H1 (cell line): Measurements from ENCODE around the gene ELAVL1. TPM values are rescaled to one million over a fixed set of nuclear protein-coding genes. Genes with fewer than 3 reads are reported as not detected.

Experiments
- CTCF ChIA-PET: fragments of 300-600 bp; sonication (Branson Sonifier 250); formaldehyde crosslinking; loops from one replicate; lab custom pipeline; 2021; ENCODE audit not compliant: partially characterized antibody; lab: Charles Lee
- POLR2A ChIA-PET: fragments of 300-600 bp; sonication (Branson Sonifier 250); formaldehyde crosslinking; loops from one replicate; lab custom pipeline; 2021; ENCODE audit warnings: inconsistent platforms; ENCODE audit not compliant: partially characterized antibody; lab: Charles Lee
- DNase-seq, 2 experiments: peaks; one replicate each; pipeline versions ENCODE4 v3.0.0 to v3.0.0-alpha.2; 2010 to 2022; ENCODE audit warnings: low spot score in 2 of 2, low read depth in 1 of 2, mixed read lengths in 1 of 2
- FAIRE-seq: peaks from 2 replicates; lab custom pipeline; 2011; peaks lifted over from hg19 to GRCh38; lab: Jason Lieb, UNC
- H2AFZ ChIP-seq: 2 replicates; pipeline ENCODE4 v1.8.1; 2012; ENCODE audit warnings: low read length, inconsistent platforms
- H2AK5ac ChIP-seq: 2 replicates; pipeline ENCODE4 v1.6.1; 2013; ENCODE audit warnings: low read depth, low read length
- H2BK120ac ChIP-seq: replicated peaks from 2 replicates; pipeline ENCODE3; 2013; ENCODE audit warnings: low read depth, low read length, inconsistent platforms
- H2BK12ac ChIP-seq: 2 replicates; pipeline ENCODE4 v1.6.1; 2013; ENCODE audit warnings: low read depth, low read length
- H2BK15ac ChIP-seq: 2 replicates; pipeline ENCODE4 v1.6.1; 2013; ENCODE audit warnings: low read length
- H2BK20ac ChIP-seq: 2 replicates; pipeline ENCODE4 v1.6.1; 2013; ENCODE audit warnings: low read length
- H2BK5ac ChIP-seq: 2 replicates; pipeline ENCODE4 v1.6.1; 2013; ENCODE audit warnings: low read depth, low read length
- H3K14ac ChIP-seq: 2 replicates; pipeline ENCODE4 v1.6.1; 2013; ENCODE audit warnings: inconsistent platforms; ENCODE audit not compliant: insufficient read length
- H3K18ac ChIP-seq: 2 replicates; pipeline ENCODE4 v1.6.1; 2013; ENCODE audit warnings: low read length; ENCODE audit errors: extremely low read depth
- H3K23ac ChIP-seq: 2 replicates; pipeline ENCODE4 v1.6.1; 2013; ENCODE audit warnings: inconsistent platforms; ENCODE audit not compliant: insufficient read length
- H3K23me2 ChIP-seq: 2 replicates; pipeline ENCODE4 v1.6.1; 2013; ENCODE audit warnings: low read depth, low read length
- H3K27ac ChIP-seq: 2 replicates; pipeline ENCODE4 v1.6.1; 2011; ENCODE audit warnings: low read depth, low read length, inconsistent platforms
- H3K27me3 ChIP-seq, 4 experiments: replicated peaks in 1 of 4; 1 replicate in 1 of 4; 2 replicates in 3 of 4; pipeline versions ENCODE4 v1.6.1 to v1.8.1; 2011 to 2013; ENCODE audit warnings: low read length in 3 of 4, mild to moderate bottlenecking in 3 of 4, inconsistent platforms in 2 of 4, mixed read lengths in 2 of 4, moderate library complexity in 1 of 4; ENCODE audit not compliant: control insufficient read depth in 3 of 4, insufficient read depth in 3 of 4; ENCODE audit errors: extremely low read depth in 1 of 4
- H3K36me3 ChIP-seq, 4 experiments: 2 replicates each; pipeline versions ENCODE4 v1.6.1 to v1.8.1; 2011 to 2013; ENCODE audit warnings: mild to moderate bottlenecking in 4 of 4, low read length in 3 of 4, moderate library complexity in 2 of 4, control low read depth in 1 of 4, inconsistent platforms in 1 of 4; ENCODE audit not compliant: insufficient read depth in 4 of 4, control insufficient read depth in 2 of 4
- H3K4ac ChIP-seq: replicated peaks from 2 replicates; pipeline ENCODE3; 2013; ENCODE audit warnings: low read length, low read depth, mixed read lengths, inconsistent platforms; ENCODE audit not compliant: insufficient read length
- H3K4me1 ChIP-seq, 4 experiments: replicated peaks in 1 of 4; 1 replicate in 1 of 4; 2 replicates in 3 of 4; pipeline versions ENCODE4 v1.6.1 to v1.8.1; 2011 to 2013; ENCODE audit warnings: low read length in 3 of 4, inconsistent platforms in 2 of 4, mixed read lengths in 1 of 4; ENCODE audit not compliant: insufficient read depth in 4 of 4, control insufficient read depth in 3 of 4
- H3K4me2 ChIP-seq, 2 experiments: 2 replicates each; pipeline versions ENCODE4 v1.6.1 to v1.8.1; 2011 to 2013; ENCODE audit warnings: low read depth in 2 of 2, low read length in 2 of 2, control low read depth in 1 of 2, inconsistent platforms in 1 of 2, mild to moderate bottlenecking in 1 of 2; ENCODE audit not compliant: insufficient read depth in 1 of 2
- H3K4me3 ChIP-seq, 4 experiments: fragments of 200-600, 300-600 bp in 1 of 4; sonication (generic), shearing (Covaris generic), sonication (Bioruptor Twin) in 1 of 4; 2 replicates each; pipeline versions ENCODE4 v1.5.1 to v1.8.1; 2011 to 2016; ENCODE audit warnings: low read length in 4 of 4, low read depth in 3 of 4, control low read depth in 2 of 4, inconsistent platforms in 2 of 4, mild to moderate bottlenecking in 2 of 4, mixed read lengths in 1 of 4, moderate library complexity in 1 of 4; ENCODE audit not compliant: insufficient read depth in 2 of 4; ENCODE audit errors: extremely low read depth in 1 of 4
- H3K56ac ChIP-seq: replicated peaks from 2 replicates; pipeline ENCODE3; 2013; ENCODE audit warnings: low read depth, mild to moderate bottlenecking, mixed read lengths, low read length, inconsistent platforms; ENCODE audit not compliant: insufficient read length
- H3K79me1 ChIP-seq: 2 replicates; pipeline ENCODE4 v1.6.1; 2013; ENCODE audit warnings: low read depth, low read length, control low read depth
- H3K79me2 ChIP-seq, 2 experiments: 2 replicates each; pipeline versions ENCODE4 v1.6.1 to v1.8.1; 2012 to 2013; ENCODE audit warnings: low read length in 2 of 2, mild to moderate bottlenecking in 2 of 2, inconsistent platforms in 1 of 2; ENCODE audit not compliant: insufficient read depth in 2 of 2, control insufficient read depth in 1 of 2
- H3K9ac ChIP-seq, 4 experiments: replicated peaks in 1 of 4; 1 replicate in 1 of 4; 2 replicates in 3 of 4; pipeline versions ENCODE4 v1.6.1 to v1.8.1; 2011 to 2013; ENCODE audit warnings: low read depth in 3 of 4, low read length in 3 of 4, control low read depth in 2 of 4, mild to moderate bottlenecking in 2 of 4, moderate library complexity in 2 of 4, inconsistent platforms in 1 of 4; ENCODE audit errors: extremely low read depth in 1 of 4
- H3K9me3 ChIP-seq, 2 experiments: 2 replicates each; pipeline versions ENCODE4 v1.6.1 to v1.8.1; 2012 to 2013; ENCODE audit warnings: mild to moderate bottlenecking in 2 of 2, moderate library complexity in 2 of 2, control low read depth in 1 of 2, inconsistent platforms in 1 of 2, low read depth in 1 of 2, low read length in 1 of 2, mixed read lengths in 1 of 2; ENCODE audit not compliant: insufficient read depth in 2 of 2
- H4K20me1 ChIP-seq, 2 experiments: replicated peaks in 1 of 2; 2 replicates each; pipeline versions ENCODE3 to v1.8.1; 2011 to 2013; ENCODE audit warnings: inconsistent platforms in 2 of 2, low read length in 2 of 2, mild to moderate bottlenecking in 1 of 2; ENCODE audit not compliant: insufficient read depth in 2 of 2, control insufficient read depth in 1 of 2
- H4K5ac ChIP-seq: 2 replicates; pipeline ENCODE4 v1.6.1; 2013; ENCODE audit warnings: low read length, low read depth, mixed read lengths, inconsistent platforms; ENCODE audit not compliant: insufficient read length
- H4K8ac ChIP-seq: 2 replicates; pipeline ENCODE4 v1.8.0; 2013; ENCODE audit warnings: mild to moderate bottlenecking, moderate library complexity, low read length, inconsistent platforms; ENCODE audit not compliant: insufficient read depth; ENCODE audit errors: extremely low read depth
- H4K91ac ChIP-seq: replicated peaks from 2 replicates; pipeline ENCODE3; 2013; ENCODE audit warnings: low read length, mixed read lengths, inconsistent platforms; ENCODE audit not compliant: insufficient read length
- CBX5 ChIP-seq: fragments of 300-800, 300-1000 bp; sonication (generic); IDR thresholded peaks from 2 replicates; pipeline ENCODE4 v1.7.1; 2016; ENCODE audit warnings: antibody characterized with exemption, low read length, low read depth
- CREB1 ChIP-seq: IDR thresholded peaks from 2 replicates; pipeline ENCODE4 v1.6.1; 2012; ENCODE audit warnings: inconsistent platforms
- EGR1 ChIP-seq: IDR thresholded peaks from 2 replicates; pipeline ENCODE4 v1.6.1; 2011; ENCODE audit warnings: low read depth, low read length, borderline replicate concordance
- GABPA ChIP-seq: IDR thresholded peaks from 2 replicates; pipeline ENCODE4 v1.6.1; 2011; ENCODE audit warnings: mild to moderate bottlenecking, low read length, moderate library complexity, borderline replicate concordance; ENCODE audit not compliant: insufficient read depth
- GTF2F1 ChIP-seq: IDR thresholded peaks from 2 replicates; pipeline ENCODE4 v1.6.1; 2012; ENCODE audit warnings: low read depth, low read length, improper control_type of control experiment, borderline replicate concordance
- NANOG ChIP-seq: IDR thresholded peaks from 2 replicates; pipeline ENCODE4 v1.6.1; 2011; ENCODE audit warnings: low read length, low read depth, mild to moderate bottlenecking, inconsistent platforms; ENCODE audit not compliant: insufficient read depth, poor library complexity, severe bottlenecking
- SIRT6 ChIP-seq: IDR thresholded peaks from one replicate; pipeline ENCODE4 v1.7.1; 2012; ENCODE audit warnings: low read length, inconsistent platforms
- TAF1 ChIP-seq: IDR thresholded peaks from 2 replicates; pipeline ENCODE4 v1.6.1; 2011; ENCODE audit warnings: mild to moderate bottlenecking, low read depth, low read length
- YY1 ChIP-seq: IDR thresholded peaks from 2 replicates; pipeline ENCODE4 v1.6.1; 2011; ENCODE audit warnings: low read depth, mild to moderate bottlenecking, low read length
- whole genome bisulfite sequencing, 2 experiments: shearing (Covaris generic) in 1 of 2; methylation state at CpG; one replicate each; pipeline versions ENCODE4 v1.1.6 to v1.1.7; 2013 to 2015; ENCODE audit warnings: low lambda C conversion rate in 2 of 2, mixed read lengths in 2 of 2, inconsistent platforms in 1 of 2, low coverage in 1 of 2, missing lambda C conversion rate in 1 of 2; ENCODE audit not compliant: insufficient replicate concordance in 2 of 2, insufficient coverage in 1 of 2, insufficient read length in 1 of 2; ENCODE audit errors: extremely low coverage in 1 of 2, missing lambda C conversion rate in 1 of 2; 5-methylcytosine and 5-hydroxymethylcytosine counted together
- polyA plus RNA-seq, 7 experiments: library from polyadenylated mRNA; depleted of rRNA in 3 of 7; stranded (reverse) in 5 of 7; unstranded in 2 of 7; fragments of >200 nt in 5 of 7; fragments of 200-250 nt in 2 of 7; gene quantifications; 1 replicate in 5 of 7; 2 replicates in 1 of 7; 4 replicates in 1 of 7; pipeline versions ENCODE4 v1.2.1 to v1.2.3, GENCODE V29; 2011 to 2013; ENCODE audit warnings: missing spikeins in 2 of 7, mixed read lengths in 2 of 7
- total RNA-seq: library from RNA; stranded (reverse); fragmentation: NEBNext Ultra II Directional; extraction: Animal tissue kit (Norgen Biotek cat#: 25700); gene quantifications from 2 replicates; pipeline ENCODE4 v1.2.1, GENCODE V29; 2021
- TF ChIP-seq, protein P1 (sequence below): IDR thresholded peaks from 2 replicates; pipeline ENCODE4 v1.6.1; 2012; ENCODE audit warnings: inconsistent platforms
- TF ChIP-seq, protein P2 (sequence below): IDR thresholded peaks from 2 replicates; pipeline ENCODE4 v1.6.1; 2011; ENCODE audit warnings: low read depth, mild to moderate bottlenecking, low read length; ENCODE audit not compliant: insufficient read depth

ELAVL1 gene
- total and polyA plus RNA-seq, 2 of the 8 experiments (the other 6 are each of a cell fraction or from before 2014, with no cell fraction given): 56.7 to 163 TPM

DNA sequence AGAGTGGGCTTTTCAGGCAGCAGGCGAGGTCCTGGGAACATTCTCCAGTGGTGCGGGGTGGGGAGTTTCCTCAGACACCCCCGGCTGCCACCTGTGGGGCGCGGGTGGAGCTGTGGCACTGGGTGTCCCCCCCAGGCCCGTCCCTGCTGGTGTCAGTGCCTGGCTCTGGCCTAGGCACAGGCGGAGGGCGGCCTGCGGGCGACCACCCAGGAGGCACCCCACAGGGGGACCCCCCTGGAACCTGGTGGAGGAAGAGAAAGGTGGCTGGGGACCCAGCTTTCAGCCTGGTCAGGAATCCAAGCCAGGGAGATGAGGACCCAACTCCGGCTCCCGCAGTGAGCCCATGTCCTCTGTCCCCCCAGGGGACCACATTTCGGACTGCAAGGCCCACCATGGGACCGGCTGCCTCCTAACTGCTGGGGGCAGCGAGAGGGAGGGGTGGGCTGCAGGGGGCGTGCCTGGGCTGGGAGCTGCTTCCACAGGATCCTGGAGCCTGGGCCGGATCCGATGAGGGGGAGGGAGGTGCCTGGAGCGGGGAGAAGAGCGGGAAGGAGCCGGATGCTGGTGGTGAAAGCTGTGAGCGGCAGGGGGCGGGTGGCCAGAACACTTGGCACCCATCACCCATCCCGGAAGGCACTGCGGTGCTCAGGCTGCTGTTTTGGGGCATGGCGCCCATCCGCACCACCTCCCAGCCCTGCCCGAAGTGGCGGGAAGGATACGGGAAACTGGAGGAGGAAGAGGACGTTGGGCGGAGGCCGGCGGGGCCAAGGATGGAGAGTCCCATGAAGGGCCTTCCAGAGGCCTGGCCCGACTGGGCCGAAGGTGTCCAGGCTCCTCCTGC lies 74.0 kb downstream of the ELAVL1 start:
- Histone ChIP-seq H2BK120ac (no peak overlapping the region), H3K14ac (no peak overlapping the region), H3K23ac (no peak overlapping the region), H3K9ac (no peak overlapping the region), H2AK5ac (no peak overlapping the region), H3K27ac (no peak overlapping the region), H2BK20ac (no peak overlapping the region), H3K79me1 (no peaks in the 10 kb centered on the region), H3K4ac (no peak overlapping the region), H4K5ac (no peak overlapping the region), H3K27me3 (no peaks in the 10 kb centered on the region), H2AFZ (no peak overlapping the region), H3K4me2 (no peak overlapping the region), H3K23me2 (no peaks in the 10 kb centered on the region; the same call in 1 of the 2 replicates), H3K4me1 (peaks cover 0 to 1% (median 0%) of the 10 kb centered on the region in 4 experiments; a peak in 1 of 7 replicates), H3K36me3 (peaks cover 25 to 59% (median 47%) of the 10 kb centered on the region in 4 experiments), H3K9me3 (no peaks in the 10 kb centered on the region), H3K18ac (no peak overlapping the region), H4K20me1 (peaks cover 8 to 19% of the 10 kb centered on the region in 2 experiments), H3K56ac (no peak overlapping the region), H2BK12ac (no peak overlapping the region), H2BK5ac (no peak overlapping the region), H4K8ac (peak overlapping the region; percentile 51), H3K79me2 (no peaks in the 10 kb centered on the region), H2BK15ac (no peak overlapping the region), H4K91ac (no peak overlapping the region), H3K4me3 (no peak overlapping the region)
- FAIRE-seq (no peak), DNase-seq (no peak)
- CTCF ChIA-PET: interaction anchor here (0.5 to 4.1 kb wide), 4 partner anchors 12 to 237 kb away, joined by 3 to 28 read pairs (median 8); partner anchors contain the start of genes SNAPC2 and TIMM44
- POLR2A ChIA-PET: interaction anchor here (0.7 to 10.4 kb wide), 6 partner anchors 10 to 190 kb away, joined by 3 to 205 read pairs (median 4); partner anchors contain the start of genes SNAPC2 and TIMM44
- WGBS, 2 experiments: 91% methylated on average over 18 of the region's 36 CpGs; no CpG with 5 or more reads in 1 of the 2 experiments
- TF ChIP-seq GABPA (no peak), SIRT6 (no peak), TAF1 (no peak), EGR1 (no peak), CBX5 (no peak), YY1 (no peak), NANOG (no peak), CREB1 (no peak), GTF2F1 (no peak)
- TF ChIP-seq, protein P1, sequence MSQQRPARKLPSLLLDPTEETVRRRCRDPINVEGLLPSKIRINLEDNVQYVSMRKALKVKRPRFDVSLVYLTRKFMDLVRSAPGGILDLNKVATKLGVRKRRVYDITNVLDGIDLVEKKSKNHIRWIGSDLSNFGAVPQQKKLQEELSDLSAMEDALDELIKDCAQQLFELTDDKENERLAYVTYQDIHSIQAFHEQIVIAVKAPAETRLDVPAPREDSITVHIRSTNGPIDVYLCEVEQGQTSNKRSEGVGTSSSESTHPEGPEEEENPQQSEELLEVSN: no peak
- TF ChIP-seq, protein P2, sequence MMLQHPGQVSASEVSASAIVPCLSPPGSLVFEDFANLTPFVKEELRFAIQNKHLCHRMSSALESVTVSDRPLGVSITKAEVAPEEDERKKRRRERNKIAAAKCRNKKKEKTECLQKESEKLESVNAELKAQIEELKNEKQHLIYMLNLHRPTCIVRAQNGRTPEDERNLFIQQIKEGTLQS: no peak
